Islet of Langerhans (tissue), 1 donor: ENCODE measurements around the gene OR10A7.
"Not testable (repeated sequence)": the region's sequence is repeated elsewhere in the genome, so short reads cannot be mapped to it uniquely, and the experiment has no call there.

Source experiments
- FAIRE-seq: peaks from one replicate; lab custom pipeline; 2011; peaks lifted over from hg19 to GRCh38; lab: Jason Lieb, UNC

OR10A7 gene, protein sequence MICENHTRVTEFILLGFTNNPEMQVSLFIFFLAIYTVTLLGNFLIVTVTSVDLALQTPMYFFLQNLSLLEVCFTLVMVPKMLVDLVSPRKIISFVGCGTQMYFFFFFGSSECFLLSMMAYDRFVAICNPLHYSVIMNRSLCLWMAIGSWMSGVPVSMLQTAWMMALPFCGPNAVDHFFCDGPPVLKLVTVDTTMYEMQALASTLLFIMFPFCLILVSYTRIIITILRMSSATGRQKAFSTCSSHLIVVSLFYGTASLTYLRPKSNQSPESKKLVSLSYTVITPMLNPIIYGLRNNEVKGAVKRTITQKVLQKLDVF

GRCh38 chr12:55220725-55221124, at the start of gene OR10A7:
Gene OR10A7 (plus strand): TSS chr12:55221025. CDS start chr12:55221025, 0 bp downstream.
- no peak for FAIRE-seq

GRCh38 chr12:55171445-55171844, 49.4 kb upstream of the OR10A7 start:
- no peak for FAIRE-seq

DNA sequence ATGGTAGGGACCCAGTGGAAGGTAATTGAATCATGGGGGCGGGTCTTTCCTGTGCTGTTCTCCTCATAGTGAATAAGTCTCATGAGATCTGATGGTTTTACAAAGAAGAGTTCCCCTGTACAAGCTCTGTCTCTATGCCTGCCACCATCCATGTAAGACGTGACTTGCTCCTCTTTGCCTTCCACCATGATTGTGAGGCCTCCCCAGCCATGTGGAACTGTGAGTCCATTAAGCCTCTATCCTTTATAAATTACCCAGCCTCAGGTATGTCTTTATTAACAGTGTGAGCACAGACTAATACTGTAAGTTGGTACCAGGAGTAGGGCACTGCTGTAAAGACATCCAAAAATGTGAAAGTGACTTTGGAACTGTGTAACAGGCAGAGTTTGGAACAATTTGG, 49.0 kb upstream of the OR10A7 start:
- FAIRE-seq, result not testable (repeated sequence)

DNA sequence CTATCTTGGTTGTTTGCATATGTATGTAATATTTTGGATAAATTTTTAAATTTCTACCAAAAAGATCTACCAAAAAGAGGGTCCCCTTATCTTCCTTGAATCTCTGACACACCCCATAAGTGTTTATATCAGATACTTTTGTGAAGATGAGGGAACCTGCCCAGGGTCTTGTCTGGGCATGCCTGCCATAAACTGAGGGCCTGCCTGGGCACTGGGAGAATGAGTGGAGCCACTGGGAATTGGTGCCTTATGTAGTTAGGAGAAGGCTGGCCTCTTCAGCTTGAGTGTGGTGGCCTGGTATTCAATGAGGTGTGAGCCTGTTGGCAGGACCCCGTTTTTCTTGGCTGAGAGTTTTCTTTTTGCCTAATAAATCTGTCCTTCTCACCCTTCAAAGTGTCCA, 48.1 kb upstream of the OR10A7 start:
- no peak for FAIRE-seq

DNA sequence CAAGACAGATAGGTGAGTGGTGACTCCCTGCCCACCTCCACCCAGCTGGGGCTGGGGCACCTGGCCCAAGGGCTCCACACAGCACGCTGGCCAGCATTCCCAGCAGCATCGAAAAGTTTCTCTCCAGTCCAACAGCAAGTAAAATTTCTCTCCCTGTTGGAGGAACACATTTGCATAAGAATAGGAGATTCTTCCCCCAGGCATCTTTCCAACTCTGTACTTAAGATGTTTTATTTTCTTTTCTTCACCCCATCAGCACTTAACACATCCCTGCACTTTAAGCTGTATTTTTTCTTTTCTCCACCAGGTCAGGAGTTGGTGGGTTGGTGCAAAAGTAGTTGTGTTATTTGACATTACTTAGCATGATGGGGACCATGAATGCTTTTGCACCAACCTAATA, 47.4 kb upstream of the OR10A7 start:
- no peak for FAIRE-seq

- no peak for FAIRE-seq
These were observed 32.3 kb upstream of the OR10A7 start for GRCh38 chr12:55188573-55188972.

DNA sequence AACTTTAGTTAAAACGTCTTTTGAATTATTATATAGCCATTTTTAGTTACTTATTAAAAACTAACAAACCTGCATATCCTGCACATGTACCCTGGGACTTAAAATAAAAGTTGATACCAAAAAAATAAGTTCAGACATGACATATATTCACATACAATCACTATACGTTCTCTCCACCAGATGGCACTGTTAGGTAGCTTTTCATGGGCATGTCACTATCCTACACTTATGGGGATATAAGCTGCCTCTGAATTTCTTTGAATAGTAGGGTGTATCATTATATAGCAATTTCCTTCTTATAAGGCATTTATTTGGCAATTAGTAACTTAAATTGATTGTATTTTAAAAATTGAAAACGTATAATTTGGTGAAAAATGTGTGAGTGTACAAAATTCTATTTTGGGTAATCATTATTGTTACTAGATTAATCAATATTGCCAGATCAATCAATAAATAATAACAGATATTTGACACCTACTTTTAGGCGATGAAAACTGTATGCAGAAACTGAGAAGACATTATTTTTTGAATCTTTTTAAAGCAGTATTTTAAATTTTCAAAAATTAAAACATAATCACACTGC, 31.8 kb upstream of the OR10A7 start:
- FAIRE-seq, result peak; percentile 100

- FAIRE-seq, result no peak
These were observed 26.4 kb upstream of the OR10A7 start for GRCh38 chr12:55194382-55194781.

GRCh38 chr12:55226523-55226922, 5.7 kb downstream of the OR10A7 start:
- no peak for FAIRE-seq

DNA sequence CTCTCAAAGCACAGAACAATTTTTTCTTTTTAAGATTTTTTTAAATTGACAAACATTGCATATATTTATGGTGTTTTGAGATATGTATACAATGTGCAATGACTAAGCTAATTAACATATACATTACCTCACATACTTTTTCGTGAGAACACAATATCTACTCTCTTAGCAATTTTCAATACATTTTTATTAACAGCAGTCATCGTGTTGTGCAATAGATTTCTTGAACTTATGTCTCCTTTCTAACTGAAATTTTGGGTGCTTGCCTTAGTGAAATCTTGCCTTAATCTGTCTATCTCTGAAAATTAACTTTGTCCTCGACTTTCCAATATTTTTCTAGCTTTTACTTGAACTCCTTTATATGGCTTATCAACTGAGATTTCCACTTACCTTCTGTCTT, 6.8 kb downstream of the OR10A7 start:
- FAIRE-seq, result no peak

DNA sequence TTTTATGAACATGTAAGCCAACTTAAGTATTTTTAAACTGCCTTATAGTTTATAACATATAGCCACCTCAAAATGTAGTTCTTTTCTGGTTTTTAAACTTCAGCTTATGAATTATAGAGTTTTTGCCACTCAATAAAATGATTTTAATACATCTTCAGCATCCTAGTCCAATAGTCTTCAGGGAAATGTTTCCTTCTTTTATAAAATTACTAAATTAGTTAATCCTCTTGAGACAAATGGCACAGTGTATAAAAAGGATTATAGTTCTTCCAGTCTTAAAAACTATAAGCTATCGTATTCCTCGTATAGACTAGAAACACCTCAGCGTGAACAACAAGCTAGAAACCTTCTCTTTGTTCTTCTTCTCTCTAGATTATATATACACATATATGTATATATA, 23.5 kb downstream of the OR10A7 start, which contains the start of gene OR6C74:
Gene OR6C74, plus strand, starts transcription at position 301 of the 400 bp plus-strand sequence. CDS start 2,679 bp downstream, outside the sequence.
- no peak for FAIRE-seq

GRCh38 chr12:55246159-55246558, 25.3 kb downstream of the OR10A7 start:
- no peak for FAIRE-seq

GRCh38 chr12:55250944-55251343, 30.1 kb downstream of the OR10A7 start:
- no peak for FAIRE-seq

DNA sequence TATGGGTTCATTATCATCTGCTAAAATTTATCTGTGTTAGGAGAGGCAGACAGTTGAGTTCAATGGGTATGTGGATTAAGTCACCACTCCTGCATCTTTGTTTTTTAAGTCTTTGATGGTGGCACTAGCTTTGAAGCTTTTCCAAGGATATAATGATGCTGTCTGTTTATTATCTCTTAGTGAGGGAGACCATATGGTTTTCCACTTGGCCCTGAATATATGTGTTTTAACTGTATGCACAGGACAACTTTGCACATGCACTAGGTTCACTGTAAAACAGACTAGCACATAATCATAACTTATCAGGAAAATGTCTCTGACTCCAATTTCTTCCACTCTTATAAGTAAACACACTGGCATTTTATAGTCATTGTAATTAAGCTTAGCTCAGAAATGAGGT, 32.5 kb downstream of the OR10A7 start:
- no peak for FAIRE-seq

GRCh38 chr12:55256831-55257230, 36.0 kb downstream of the OR10A7 start:
- no peak for FAIRE-seq

- FAIRE-seq, result no peak
These were observed 37.5 kb downstream of the OR10A7 start for GRCh38 chr12:55258303-55258702.
